HG03571 (cell line): Measurements from ENCODE around the gene PRSS27.

Experiments used
- ATAC-seq: cut with Tn5 transposase; IDR thresholded peaks from one replicate; pipeline ENCODE4 v1.9.1; 2021; ENCODE audit not compliant: unreplicated experiment

Gene PRSS27

DNA sequence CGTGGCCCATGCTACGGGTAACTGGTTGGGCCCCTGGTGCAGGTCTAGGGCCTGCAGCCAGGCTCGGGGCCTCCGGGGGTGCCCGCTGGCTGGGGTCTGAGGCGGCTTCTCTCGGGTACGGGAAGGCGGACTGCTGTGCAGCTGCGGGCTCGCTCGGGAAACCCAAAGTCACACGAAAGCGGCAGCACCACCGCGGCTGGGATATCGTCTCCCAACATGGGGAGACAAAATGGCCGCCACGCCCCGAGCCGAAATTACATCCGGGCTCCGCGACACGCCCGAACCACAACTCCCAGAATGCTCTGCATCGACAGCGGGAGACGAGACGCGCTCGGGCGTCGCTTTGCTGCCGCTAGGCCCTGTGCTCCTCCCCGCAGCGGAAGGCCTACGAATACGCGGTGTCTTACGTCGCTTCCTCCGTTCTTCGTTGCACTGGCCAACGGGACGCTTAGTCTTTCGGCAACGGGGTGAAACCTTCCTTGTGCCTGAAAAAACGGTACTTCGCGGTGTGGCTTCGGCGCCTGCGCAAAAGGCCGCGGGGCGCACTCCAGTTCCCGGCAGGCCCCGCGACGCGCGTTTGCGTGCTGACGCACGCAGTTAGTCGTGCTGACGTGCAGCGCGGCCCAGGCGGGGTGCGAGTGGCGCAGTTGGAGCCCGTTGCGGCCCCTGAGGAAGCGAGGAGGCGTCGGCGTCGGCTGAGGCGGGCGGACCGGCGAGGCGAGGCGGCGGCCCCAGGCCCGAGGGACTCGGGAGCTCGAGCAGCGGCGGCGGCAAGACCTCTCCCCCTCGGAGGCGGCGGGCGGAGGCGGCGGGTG is 32.2 kb upstream of the PRSS27 start, which contains the start of gene SRRM2:
SRRM2 (plus strand) TSS at position 604 of the 815 bp plus-strand sequence. CDS start 3,727 bp downstream, outside the sequence.
- peak; percentile 84 for ATAC-seq

DNA sequence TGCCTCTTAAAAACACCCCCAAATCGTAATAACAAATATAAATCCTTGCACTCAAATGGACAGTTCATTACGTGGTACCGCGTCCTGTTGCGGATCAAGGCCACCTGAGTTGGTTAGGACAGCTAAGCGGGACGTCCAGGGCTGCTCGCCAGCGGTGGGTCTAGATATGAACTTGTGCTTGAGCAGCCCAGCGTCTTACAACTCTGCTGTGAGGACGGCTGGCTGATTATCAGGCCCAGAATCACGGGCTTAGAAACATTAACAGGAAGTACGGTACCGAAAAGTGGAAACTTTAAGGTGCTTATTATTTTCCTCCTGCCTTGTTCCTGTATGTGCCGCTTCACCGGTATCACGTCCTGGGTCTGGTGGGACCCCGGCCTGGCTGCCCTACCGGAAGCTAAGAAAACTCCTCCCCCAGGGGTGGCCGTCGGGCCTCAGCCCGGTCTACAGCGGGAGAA is 31.6 kb upstream of the PRSS27 start:
- ATAC-seq: peak; percentile 7

DNA sequence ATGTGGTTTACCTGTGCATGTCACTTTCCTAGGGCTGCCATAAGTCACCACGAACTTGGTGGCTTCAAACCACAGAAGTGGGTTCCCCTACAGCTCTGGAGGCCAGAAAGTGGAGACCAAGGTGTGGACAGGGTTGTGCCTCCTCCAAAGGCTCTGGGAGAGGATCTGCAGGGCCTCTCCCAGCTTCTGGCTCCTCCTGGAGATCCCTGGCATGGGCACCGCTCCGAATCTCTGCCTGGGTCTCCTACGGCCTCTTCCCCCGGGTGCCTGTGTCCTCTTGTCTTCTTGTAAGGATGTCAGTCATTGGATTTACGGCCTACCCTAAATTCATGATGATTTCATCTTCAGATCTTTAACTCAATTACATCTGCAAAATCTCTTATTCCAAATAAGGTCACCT is 29.9 kb upstream of the PRSS27 start:
- no peak for ATAC-seq

DNA sequence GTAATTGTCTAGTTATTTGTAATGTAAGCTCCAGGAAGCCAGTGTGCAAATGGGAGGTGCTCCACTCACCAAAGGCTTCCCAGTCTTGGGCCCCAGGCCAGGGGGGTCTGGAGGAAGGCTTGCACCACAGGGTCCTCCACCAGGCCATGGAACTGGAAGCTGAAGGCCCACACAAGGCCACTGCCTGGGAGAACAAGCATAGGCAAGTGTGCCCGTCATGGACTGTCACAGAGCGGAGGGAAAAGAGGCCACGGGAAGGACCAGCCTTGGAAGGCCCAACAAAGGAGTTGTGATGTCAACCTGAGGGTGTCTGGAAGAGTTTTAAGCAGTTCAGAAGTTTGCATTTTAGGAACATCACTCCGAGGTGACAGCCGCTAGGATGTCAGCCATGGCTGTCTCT is 29.5 kb upstream of the PRSS27 start:
- ATAC-seq: no peak

DNA sequence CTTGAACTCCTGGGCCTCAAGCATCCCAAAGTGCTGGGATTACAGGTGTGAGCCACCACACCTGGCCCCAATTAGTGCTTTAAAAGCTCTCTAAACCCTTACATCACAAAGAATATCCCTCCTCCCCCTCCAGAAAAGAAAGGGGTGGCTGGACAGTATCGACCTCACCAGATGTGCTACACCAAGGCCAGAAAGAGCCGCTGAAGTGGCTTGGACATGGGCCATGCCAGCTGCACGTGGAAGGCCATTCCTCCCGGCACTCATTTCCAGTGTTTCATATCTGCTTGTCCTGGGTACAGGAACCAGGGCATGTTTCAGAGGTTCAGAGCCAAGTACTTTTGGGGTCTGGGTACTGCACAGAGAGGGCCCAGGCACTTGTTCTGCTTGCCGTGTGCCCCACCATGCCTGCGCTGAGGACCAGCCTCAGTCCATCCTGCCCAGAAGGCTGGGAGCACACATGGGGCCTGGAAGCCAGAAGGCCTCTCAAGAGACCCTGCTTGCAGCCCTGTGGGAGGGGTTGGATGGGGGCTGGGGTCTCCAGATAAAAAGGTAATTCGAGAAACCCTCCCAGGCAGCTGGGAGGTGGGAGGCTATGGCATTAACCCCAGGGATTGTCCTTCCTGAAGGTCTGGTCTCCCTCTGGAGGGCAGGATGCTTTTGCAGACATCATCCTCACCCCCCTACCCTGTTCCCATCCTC is 28.9 kb upstream of the PRSS27 start:
- ATAC-seq: no peak

DNA sequence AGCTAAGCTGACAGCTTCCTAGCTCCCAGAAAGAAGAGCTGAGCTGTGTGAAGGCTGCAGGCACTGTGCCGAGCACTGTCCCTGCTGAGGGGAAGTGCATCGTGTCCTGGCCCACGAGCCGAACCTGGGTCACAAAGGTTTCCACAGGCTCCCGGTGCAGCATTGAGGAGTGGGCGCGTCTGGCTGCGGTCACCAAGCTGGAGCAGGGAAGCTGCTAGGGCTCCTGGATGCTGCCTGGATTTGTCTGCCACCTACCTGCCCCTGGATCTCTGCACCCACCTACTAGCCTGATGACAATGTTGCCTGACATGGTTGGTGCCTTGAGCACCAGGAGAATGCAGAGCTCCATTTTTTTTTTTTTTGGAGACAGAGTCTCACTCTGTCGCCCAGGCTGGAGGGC is 25.9 kb upstream of the PRSS27 start:
- ATAC-seq: no peak

DNA sequence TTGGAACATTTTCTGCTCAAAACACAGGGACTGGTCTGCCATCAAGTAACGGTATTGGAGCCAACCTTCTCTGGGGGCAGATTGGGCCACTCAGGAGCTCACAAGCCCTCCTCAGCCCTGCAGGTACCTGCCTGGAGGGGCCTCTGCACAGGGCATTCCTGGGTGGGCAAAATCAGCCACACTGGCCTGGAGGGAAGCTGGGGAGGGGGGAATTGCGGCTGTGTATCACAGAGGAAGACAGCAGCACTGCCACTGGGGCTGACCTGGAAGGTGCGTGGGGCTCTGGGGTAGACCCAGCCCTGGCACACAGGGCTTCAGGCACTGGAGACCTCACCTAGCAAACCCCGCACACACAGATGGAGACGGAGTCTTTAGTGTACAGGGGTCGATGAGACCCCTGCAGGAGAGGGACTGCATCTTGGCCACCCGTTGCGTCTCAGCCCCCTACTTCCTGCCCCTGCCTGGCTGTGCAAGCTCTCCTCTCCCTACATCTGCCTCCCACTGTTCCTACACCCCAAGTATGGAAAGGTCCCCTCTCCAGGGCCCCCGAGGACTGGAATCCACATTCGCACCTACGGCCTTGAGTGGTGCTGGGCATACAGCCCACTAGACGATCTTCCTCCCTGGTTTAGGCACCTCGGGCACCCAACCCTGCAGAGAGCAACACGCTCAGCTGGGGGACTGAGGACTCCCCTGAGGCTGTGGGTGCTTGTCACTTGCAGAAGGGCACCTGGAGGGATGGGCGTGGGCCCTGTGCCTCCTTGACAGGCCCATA is 25.3 kb upstream of the PRSS27 start:
- no peak for ATAC-seq

DNA sequence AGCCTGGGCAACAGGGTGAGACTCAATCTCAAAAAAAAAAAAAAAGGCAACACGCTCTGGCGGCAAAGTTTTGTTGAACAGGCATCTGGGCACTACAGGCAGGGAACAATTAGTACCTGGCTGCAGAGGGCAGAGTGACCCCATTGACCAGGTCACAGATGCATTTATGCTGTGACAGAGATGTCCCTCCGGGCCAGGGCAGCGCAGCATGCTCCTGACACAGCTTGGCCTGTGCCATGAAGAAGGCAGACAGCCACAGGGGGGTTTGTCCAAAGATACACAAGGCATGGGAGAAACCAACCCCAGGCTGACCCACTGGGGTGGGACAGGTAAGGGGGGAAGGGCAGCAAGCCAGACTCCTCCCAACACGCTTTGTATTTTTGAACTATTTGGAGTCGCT is 24.7 kb upstream of the PRSS27 start:
- ATAC-seq: no peak

DNA sequence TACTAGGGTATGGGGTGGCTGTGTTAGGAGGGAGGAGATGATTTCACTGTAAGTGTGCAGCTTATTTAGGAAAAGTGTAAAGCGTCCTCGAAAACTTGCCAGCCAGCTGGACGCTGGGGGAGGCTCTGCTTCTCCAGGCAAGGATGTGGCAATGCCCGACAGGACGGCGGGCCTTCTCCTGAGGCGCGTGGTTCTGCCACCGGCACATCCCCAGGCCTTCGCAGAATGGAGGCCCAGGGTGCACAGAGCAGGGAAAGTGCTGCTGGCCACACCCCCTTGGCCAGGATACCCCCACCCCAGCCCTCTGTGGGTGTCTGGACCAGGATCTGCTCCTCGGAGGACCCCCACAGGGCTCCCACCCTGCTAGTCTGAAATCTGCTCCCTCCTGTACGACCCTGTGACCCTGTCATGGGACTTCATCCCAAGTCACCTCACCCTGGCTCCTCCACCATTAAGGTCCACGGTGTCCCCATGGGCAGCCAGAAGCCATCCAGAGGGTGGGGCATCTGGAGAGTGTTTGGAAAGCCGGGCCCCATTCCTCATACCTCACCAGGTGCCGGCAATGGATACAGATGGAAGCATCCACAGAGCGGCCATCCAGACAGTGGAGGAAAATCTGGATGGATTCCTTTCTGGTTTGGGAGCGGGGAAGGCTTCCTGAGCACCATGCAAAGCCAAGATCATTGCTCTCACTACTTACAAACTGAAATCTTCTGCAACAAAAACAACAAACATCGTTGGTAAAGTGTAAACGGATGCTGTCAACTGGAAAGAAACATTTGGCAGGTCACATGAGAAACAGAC is 23.2 kb upstream of the PRSS27 start:
- no peak for ATAC-seq

DNA sequence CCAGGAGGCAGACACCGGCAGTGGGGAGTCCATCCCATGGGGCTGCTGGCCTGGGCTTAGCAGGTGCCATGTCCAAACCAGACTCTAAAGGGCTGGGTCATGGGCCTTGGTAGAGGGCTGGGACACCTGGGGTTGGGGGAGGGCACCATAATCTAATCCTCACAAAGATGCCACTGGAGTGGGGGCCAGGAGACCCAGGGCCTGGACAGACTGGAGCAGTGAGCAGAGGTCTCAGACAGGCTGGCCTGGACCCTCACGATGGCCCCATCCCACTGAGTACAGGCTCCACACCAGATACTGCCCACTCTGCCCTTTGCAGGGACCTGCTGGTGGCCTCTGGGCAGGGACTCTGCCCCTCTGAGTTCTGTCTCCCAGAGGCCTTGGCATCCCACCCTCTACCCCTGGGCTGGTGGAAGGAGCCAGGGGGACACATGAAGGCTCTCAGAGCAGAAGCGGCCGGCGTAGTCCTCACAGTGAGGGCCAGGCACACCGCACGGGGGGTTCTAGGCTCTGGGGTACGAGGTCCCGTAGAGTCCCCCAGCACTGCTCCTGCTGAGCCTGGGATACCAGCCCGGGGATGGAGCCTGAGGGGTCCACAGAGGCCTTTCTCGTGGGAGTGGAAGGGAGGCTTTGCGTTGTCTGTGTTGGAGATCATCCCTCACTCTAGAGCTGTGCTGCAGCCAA is 22.4 kb upstream of the PRSS27 start:
- no peak for ATAC-seq

DNA sequence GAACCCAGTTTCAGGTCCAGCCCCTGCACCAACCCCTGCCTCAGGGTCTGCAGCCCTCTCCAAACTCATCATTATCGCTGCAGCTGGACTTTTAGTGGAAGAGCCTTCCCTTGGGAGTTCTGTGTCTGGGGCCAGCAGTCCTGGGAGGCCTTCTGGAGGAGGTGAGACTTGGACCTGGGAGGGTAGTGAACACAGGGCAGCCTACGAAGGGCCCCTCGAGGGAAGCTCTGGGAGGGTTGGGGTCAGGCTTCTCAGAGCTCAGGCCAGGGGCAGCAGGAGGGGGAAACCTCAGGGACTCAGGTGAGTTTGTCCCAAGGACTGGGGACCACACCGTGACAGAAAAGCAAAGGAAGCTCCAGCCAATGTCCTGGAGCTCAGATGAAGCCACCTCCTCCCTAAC is 21.1 kb upstream of the PRSS27 start:
- ATAC-seq: no peak

DNA sequence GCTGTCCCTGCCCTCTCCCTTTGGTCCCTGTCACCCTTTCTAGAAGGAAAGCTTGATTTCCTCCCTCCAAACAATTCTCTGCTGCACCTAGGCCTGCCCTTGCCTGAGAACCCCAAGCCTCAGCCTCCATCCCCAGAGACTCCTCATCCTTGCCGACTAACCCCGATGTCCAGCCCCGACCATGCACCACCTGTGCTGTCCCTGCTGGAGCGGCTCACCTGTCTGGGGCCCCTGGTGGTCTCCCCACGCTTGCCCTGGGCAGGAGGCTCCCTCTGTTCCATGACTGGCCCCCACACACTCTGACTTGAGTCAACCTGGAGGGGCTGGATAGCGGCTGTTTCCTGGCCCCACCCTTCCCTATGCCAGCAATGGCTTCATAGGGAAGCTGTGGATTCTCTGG is 20.5 kb upstream of the PRSS27 start:
- no peak for ATAC-seq

DNA sequence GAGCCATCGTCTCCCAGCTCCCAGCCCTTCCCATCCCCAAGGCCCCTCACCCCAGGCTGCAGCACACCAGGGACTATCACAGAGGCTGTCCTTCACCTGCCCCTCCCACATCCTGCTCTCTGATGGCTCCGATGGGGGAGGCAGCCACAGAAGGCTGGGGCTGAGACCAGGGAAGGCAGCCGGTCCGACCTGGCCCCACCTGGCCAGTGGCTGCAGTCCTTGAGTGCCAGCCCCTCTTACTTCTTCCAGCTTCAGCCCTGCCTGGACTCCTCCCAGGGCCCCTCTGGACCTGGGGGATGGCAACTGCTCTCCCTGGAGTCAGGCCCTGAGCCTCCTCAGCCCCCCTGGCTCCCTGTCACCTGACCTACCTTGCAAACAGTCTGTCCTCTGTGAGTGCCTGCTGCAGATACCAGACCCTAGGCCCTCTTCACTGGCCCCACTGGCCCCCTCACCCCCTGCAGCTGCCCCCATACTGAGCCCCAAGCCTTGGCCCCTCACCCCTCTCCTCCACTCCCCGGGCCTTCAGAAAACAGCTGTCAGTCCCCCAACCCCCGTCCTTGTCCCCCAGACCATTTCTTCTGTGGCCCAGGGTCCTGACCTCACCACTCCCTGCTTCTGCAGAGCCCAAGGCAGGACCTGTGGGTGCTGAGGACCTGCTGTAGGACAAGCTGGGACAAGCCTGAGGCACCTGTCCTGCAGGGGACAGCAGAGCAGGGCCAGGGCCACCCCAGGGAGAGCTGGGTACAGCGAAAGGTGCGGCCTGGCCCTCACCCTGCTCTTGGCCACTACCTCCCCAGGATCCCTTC is 19.8 kb upstream of the PRSS27 start:
- ATAC-seq: no peak

DNA sequence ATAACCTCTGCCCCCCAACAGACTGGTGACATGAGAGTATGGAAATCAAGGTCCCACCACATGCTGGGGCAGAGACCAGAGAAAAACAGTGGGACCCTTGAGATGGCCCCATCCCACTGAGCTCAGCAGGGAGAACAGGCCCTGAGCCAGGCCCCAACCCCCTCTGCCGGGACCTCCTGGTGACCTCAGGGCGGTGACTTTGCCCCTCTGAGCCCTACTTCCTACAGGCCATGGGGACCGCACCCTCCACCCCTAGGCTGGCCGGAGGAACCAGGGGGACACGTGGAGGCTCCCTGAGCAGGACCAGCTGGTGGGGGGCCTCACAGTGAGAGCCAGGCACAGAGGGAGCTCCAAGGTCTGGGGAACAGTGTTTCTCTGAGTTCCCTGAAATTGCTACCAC is 18.6 kb upstream of the PRSS27 start:
- ATAC-seq: no peak

DNA sequence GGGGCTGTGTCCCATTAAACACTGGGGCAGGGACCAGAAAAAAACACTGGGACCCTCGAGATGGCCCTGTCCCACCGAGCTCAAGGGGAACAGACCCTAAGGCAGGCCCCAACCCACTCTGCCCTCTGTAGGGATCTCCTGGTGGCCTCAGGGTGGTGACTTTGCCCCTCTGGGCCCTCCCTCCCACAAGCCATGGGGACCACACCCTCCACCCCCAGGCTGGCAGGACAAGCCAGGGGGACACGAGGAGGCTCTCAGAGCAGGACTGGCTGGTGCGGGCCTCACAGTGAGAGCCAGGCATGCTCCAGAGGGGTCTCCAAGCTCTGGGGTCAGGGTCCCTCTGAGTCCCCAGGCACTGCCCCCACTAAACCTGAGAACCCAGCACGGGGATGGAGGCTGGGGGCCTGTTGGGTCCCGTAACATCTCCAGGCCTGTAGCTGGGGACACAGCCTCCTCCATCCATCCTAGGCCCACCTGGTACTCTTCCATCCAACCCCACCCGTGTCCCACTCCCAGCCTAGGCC is 17.9 kb upstream of the PRSS27 start:
- no peak for ATAC-seq

DNA sequence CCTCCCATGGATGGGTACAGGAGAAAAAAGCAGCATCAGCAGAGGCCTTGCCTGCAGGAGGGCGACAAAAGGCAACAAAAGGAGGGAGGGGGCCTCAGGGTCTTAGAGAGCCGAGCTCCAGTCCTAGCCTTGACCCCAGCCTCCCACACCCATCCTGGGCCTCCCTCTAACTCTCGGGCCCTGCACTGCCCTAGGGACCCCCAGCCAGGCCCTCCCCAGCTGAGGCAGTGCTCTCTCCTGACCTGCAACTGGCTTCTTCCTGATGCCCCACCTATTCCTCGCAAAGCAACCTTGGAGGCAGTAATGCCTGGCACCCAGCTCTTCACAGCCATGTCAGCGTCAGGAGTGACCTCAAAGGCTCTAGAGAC is 17.2 kb upstream of the PRSS27 start:
- ATAC-seq: no peak

DNA sequence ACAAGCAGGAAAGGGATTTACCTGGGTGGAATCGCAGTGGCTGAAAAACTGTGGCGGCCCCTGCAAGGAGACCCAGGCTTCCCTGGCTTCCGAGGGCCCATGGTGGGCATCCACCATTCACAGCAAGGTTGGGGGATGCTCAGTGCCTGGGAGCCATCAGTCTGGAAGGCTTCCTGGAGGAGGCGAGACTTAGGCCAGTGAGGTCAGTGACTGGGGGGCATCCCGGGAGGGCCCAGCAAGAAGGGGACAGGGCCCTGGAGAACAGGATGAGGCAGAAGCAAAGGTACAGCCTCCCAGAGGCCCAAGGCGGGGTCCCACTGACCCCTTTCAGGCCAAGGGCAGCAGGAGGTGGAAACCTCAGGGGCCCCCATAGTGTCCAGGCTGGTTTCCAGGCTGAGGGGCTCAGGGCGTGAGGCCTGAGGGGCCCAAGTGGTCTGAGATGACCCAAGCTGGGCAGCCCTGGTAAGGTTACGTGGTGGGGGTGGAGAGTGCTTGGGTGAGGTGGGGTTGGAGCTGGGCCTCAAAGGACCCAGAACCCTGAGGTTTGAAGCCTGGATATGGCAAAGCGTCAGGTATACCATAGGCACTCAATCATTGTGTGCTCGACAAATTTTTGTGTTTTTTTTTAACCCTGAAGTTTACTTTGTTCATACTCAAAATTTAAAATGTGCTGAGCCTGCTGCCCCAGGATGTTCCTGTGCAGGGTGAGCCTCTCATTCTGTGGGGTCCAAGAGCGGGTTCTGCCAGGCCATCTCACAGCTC is 16.6 kb upstream of the PRSS27 start:
- ATAC-seq: no peak

DNA sequence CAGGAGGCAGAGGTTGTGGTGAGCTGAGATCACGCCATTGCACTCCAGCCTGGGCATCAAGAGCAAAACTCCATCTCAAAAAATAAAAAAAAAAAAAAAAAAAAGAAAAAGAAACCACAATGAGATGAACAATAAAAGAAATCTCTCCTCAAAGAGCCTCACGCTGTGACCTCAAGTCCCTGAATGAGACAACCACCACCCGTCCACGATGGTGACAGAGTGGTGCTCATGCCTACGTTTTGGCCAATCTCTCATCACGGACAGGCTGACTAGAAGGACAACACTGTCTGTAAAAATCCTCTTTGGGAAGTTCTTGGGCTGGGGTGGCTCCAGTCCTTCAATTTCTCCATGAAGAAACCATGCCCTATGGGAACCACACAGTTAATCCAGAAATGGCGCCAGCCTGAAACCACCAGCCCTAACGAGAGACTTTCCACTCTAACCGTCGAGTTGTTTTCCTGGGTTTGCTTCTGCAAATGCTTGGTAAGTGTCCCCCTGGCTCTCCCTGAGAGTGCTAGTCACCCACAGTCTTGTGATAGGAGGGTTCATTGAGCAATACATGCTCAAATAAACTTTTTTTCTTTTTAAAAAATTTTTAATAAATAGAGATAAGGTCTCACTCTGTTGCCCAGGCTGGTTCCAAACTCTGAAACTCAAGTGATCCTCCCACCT is 15.0 kb upstream of the PRSS27 start:
- ATAC-seq: no peak
